Activated CD4-positive, alpha-beta T cell treated with anti-CD3 and anti-CD28 coated beads, Interleukin-2, amount 50 U/mL, for 48 hours (primary cell): ENCODE results near the gene TRANK1.
"Not testable (repeated sequence)": the region's sequence is repeated elsewhere in the genome, so short reads cannot be mapped to it uniquely, and the experiment has no call there.

ENCODE experiments used
- DNase-seq, 2 experiments: peaks; one replicate each; pipeline ENCODE4 v3.0.0-alpha.2; 2020

The TRANK1 gene

GRCh38 chr3:36881735-36882134, 63.1 kb downstream of the TRANK1 start:
- DNase-seq = no peak

GRCh38 chr3:36879842-36880241, 65.0 kb downstream of the TRANK1 start:
- DNase-seq = not testable (repeated sequence)

GRCh38 chr3:36877930-36878685, 66.7 kb downstream of the TRANK1 start:
- no peak for DNase-seq

- no peak for DNase-seq
Observed at GRCh38 chr3:36876181-36876936, 68.5 kb downstream of the TRANK1 start.

GRCh38 chr3:36875397-36875796, 69.5 kb downstream of the TRANK1 start:
- DNase-seq = no peak

GRCh38 chr3:36874424-36874823, 70.4 kb downstream of the TRANK1 start:
- DNase-seq = no peak

- no peak for DNase-seq
Observed at GRCh38 chr3:36871379-36872126, 73.3 kb downstream of the TRANK1 start.

GRCh38 chr3:36868614-36869436, 76.0 kb downstream of the TRANK1 start:
- peak; percentile 42 to 61 for DNase-seq

GRCh38 chr3:36867810-36868209, 77.0 kb downstream of the TRANK1 start:
- no peak for DNase-seq

GRCh38 chr3:36866368-36866767, 78.5 kb downstream of the TRANK1 start:
- no peak for DNase-seq

GRCh38 chr3:36864180-36865053, 80.4 kb downstream of the TRANK1 start:
- DNase-seq = no peak

GRCh38 chr3:36862076-36862755, 82.6 kb downstream of the TRANK1 start:
- DNase-seq = no peak

- no peak for DNase-seq
Observed at GRCh38 chr3:36859494-36859893, 85.4 kb downstream of the TRANK1 start.

GRCh38 chr3:36852071-36852470, 92.8 kb downstream of the TRANK1 start:
- no peak for DNase-seq

GRCh38 chr3:36850743-36851142, 94.1 kb downstream of the TRANK1 start:
- DNase-seq = no peak

- DNase-seq = no peak
Observed at GRCh38 chr3:36846406-36846805, 98.4 kb downstream of the TRANK1 start.

GRCh38 chr3:36843065-36844051, 101.5 kb downstream of the TRANK1 start:
- DNase-seq = peak; percentile 72 to 78

- no peak for DNase-seq
Observed at GRCh38 chr3:36842275-36842674, 102.6 kb downstream of the TRANK1 start.

GRCh38 chr3:36840453-36840921, 104.4 kb downstream of the TRANK1 start:
- no peak for DNase-seq

- DNase-seq = no peak
Observed at GRCh38 chr3:36837089-36837488, 107.8 kb downstream of the TRANK1 start.
